NCI-H524 treated with DMSO at 0.1 percent for 48 hours (cell line): ENCODE measurements around the gene ACTR1A.
"Not testable (repeated sequence)": the region's sequence is repeated elsewhere in the genome, so short reads cannot be mapped to it uniquely, and the experiment has no call there.

Source experiments
- DNase-seq: peaks from one replicate; lab custom pipeline; 2025; lab: John Stamatoyannopoulos, UW

Gene ACTR1A

GRCh38 chr10:102514487-102515311, 12.2 kb upstream of the ACTR1A start:
- no peak for DNase-seq

- no peak for DNase-seq
Measured at GRCh38 chr10:102511583-102512274, 9.2 kb upstream of the ACTR1A start.

DNA sequence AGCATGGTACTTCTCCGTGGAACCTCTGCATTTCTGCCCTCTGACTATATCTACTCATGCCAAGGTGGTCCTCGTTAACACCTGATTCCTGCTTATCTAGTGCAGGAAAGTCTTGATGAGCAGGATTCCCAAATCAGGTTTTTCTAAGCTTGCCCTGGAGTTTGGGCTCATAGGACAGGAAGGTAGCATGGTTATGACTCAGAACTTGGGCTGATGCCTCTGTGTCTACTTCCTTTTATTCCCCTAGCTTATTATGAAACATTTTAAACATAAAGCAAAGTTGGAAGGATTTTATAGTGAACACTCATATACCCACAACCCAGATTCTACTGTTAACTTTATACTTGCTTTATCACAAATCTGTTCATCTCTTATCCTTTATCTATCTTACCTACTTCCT, 6.9 kb upstream of the ACTR1A start:
- no peak for DNase-seq

DNA sequence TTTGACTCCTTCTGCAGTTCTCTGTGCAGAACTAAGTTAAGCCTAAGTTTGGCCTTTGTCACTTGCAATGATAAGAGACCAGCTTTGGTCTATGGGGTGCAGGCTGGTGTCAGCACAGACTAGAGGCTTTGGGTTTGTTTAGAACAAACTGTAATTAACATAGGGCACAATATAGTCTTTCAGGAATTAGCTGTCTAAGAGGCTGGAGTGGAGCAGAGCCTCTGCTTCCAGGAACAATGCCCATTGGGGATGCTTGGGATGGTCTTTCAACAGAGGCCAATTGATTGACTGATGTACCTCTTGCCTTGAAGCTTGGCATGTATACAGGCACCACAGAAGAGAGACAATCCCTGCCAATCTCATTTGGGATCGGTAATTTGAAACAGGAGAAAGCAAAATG, 6.0 kb upstream of the ACTR1A start:
- no peak for DNase-seq

DNA sequence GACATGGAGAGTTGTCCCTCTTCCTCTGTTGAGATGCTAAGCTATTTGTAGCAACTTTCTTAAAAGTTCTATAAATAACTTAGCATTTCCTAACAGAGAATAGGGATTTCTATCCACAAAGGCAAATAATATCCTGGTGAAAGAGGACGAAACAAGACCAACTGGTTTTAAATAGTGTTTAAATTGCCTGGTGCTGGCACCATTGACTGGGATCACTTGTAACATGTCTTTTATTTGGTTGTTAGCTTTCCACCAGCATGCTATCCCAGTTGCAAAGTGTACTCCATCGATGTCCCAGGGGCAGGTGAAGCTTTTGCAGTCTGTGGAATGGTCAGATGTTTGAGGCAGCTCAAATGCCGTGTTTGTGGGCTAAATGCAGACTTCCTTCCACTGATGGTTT, 5.0 kb upstream of the ACTR1A start:
- no peak for DNase-seq

- DNase-seq = no peak
Measured at GRCh38 chr10:102505462-102506115, 3.1 kb upstream of the ACTR1A start.

- no peak for DNase-seq
Measured at GRCh38 chr10:102504976-102505300, 2.4 kb upstream of the ACTR1A start.

DNA sequence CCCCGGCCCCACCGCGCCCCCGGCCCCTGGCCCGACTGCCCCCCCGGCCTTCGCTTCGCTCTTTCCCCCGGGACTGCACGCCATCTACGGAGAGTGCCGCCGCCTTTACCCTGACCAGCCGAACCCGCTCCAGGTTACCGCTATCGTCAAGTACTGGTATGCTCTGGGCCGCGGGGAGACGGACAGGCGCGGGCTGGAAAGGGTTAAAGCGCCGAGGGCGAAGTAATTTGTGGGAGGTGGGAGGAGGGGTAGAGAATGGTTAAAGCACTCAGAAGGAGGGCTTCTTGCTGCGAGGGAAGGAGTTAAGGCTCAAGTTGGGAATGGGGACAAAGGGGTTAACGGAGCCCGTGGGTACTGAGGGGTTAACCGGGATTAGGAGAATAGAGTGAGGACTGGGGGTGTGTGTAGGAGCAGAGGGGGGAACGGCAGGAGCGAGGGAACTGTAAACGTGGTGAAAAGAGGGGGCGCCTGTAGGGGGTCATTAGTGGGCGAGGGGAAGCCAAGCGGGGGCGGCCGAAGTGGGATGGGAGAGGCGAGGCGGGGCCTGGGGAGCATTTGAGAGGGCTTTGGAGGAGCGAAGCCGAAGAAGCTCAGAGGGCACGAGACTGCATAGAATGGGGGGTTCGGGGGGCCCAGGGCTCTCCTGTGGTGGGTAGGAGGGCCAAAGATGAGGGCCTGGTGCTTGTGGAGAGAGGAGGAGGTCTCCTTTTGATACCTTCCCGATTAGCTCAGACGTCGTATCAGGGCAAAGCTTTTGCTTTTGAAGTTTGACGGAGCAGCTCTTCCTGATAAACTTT, 1.9 kb upstream of the ACTR1A start:
- DNase-seq = no peak

DNA sequence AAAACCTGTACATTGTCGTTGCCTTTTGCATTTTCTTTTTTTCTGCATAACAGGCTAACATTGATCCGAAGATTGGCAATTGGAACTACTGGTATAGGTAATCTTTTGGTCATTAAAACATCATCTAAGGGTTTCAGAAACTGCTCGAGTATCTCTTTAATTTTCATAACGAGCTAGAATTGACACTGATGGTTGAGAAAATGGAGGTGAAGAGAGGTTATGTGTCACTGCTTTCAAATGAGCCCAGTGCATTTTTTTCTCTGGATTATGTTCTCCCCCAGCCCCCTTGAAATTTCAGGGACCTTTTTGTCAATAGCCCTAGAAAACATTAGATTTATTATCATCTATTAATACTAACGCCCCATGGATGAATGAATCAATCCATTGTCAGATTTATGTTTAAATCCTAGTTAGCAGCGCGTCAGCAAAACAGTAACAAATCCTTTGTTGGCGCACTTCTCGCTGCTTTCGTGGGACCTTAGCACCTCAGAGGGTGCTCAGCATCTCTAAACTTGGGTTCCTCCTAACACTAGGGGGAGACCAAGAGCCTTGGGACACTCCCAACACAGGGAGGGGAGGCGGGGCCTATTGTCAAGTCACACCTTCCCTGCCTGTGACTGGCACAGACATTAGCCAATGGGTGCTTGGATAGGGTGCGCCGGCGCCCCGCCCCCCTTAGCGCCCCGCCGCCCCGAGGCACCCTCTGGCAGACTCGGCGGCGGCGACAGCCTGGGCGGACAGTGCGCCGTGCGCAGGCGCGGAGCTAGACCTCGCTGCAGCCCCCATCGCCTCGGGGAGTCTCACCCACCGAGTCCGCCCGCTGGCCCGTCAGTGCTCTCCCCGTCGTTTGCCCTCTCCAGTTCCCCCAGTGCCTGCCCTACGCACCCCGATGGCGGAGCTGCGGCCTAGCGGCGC, 1.0 kb upstream of the ACTR1A start, which contains the start of gene SUFU:
Gene SUFU (plus strand): TSS at position 709 of the 915 bp plus-strand sequence. CDS start 181 bp downstream, at position 890.
- DNase-seq = peak; percentile 59

DNA sequence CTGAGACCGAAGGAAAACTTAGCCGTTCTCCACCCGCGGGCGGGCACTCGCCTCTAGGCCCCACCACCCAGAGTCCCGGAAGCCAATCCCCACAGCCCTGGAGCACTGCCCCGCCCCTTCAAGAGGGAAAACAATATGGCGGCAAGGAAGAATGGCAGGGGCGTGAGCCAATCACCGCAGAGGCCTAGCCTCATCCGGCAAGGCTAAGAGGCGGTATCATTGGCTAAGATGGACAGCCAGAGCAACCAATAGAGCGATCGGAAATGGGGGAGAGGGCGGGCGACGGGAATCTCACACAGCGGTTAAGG, 529 bp downstream of the ACTR1A start:
- peak; percentile 57 for DNase-seq

GRCh38 chr10:102501201-102502028, 1.1 kb downstream of the ACTR1A start:
- DNase-seq = no peak

- DNase-seq = not testable (repeated sequence)
Measured at GRCh38 chr10:102500686-102501085, 1.8 kb downstream of the ACTR1A start.

DNA sequence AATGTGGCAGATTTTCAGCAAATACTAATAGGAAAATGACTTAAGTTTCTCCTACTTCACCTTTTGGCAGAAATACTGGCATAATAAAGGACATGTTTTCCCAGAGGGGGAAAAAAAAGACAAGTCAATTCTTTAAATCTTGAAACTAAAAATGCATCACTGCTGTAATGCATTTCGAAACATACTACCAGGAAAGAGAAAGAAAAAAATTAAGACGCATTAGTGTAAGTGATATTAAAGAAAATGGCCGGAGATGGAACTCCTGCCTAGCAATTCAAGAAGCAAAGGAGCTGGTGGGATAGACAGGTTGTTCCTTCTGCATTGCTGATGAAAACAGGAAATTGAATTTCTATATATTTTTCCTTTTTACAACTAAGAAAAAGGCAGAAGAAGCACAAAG, 3.2 kb downstream of the ACTR1A start:
- no peak for DNase-seq

DNA sequence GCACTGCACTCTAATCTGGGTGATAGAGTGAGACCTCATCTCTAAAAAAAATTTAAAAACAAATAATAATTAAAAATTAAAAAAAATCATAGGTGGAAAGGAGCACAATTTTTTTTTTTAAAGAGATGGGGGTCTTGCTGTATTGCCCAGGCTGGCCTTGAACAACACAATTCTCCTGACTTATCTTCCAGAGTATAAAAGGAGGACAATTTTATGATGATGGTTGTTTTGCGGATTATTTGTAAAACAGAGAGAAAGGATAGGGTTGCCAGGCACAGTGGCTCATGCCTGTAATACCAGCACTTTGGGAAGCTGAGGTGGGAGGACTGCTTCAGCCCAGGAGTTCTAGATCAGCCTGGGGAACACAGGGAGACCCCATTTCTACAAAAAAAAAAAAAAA, 5.0 kb downstream of the ACTR1A start:
- no peak for DNase-seq

DNA sequence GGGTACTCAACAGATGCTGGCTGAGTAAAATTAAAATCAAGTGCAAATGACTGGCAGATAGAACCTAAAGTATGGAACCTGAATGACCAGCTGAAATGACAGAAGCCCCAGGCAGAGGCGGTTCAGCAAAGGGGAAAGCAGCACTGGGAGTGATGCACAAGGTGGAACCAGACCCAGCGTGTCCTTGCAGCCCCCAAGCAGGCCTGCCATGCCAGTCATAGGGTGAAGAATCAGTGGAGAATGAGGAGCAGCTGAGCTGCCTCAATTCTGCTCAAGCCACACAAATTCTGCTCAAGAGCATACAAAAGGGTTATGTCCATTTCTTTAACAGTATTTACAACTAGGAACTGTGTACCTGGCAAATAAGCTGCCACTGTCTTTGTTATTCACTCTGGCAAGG, 8.7 kb downstream of the ACTR1A start:
- no peak for DNase-seq

DNA sequence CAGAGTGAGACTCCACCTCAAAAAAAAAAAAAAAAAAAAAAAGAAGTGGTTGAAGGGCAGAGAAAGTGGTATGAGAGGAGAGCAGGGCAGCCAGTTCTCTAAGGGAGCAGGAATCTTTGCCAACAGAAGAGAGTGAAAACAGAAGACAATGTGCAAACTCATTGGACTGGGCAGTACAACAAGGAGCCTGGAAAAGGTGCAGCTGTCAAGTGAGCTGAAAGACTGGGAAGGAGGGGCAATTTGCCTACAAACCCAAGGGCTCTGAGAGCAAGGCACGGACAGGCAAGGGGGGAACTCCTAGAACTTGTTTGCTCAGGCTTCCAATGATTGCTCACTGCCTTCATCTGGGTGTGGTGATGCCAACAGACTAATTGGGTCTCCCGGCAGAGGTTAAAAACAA, 9.5 kb downstream of the ACTR1A start:
- no peak for DNase-seq

- no peak for DNase-seq
Measured at GRCh38 chr10:102492344-102492939, 10.1 kb downstream of the ACTR1A start.

DNA sequence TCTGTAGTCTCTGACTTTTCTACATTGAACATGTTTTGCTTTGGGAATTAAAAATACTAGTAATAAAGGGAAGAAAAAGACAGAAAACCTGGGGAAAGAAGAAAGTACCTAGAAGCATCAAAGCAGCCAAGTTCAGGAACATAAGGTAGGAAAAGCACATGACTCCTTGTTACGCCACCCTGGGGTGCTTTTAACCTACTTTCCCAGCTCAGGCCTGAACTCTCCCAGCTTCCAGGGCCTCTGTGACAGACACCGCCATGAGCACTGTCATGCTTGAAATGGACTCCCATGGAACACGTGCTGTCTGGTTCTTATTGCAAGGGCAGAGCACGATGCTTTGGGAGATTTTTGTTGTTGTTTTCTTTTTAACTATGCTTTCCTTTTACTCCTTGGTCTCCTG, 11.4 kb downstream of the ACTR1A start:
- no peak for DNase-seq

GRCh38 chr10:102485093-102485784, 17.3 kb downstream of the ACTR1A start:
- no peak for DNase-seq
